K562 (cell line): ENCODE measurements around the gene CHN2. TPM values are rescaled to one million over a fixed set of nuclear protein-coding genes. Genes with fewer than 3 reads are reported as not detected.

Source experiments
- HDAC8 ChIP-seq: fragments of 450-650 bp; IDR thresholded peaks from 2 replicates; pipeline ENCODE4 v1.6.1; 2016; ENCODE audit warnings: mild to moderate bottlenecking, missing genetic modification characterization, moderate library complexity, missing compliant biosample characterization
- HMGN3 ChIP-seq: IDR thresholded peaks from 2 replicates; pipeline ENCODE4 v1.6.1; 2011; ENCODE audit warnings: borderline replicate concordance, low read depth, mild to moderate bottlenecking, mixed read lengths, low read length; ENCODE audit not compliant: insufficient read length; ENCODE audit errors: extremely low read depth
- MGA ChIP-seq: fragments of 450-650 bp; IDR thresholded peaks from 2 replicates; pipeline ENCODE4 v1.6.1; 2016; ENCODE audit warnings: mild to moderate bottlenecking, moderate library complexity
- PYGO2 ChIP-seq: fragments of 450-650 bp; IDR thresholded peaks from 2 replicates; pipeline ENCODE4 v1.6.1; 2016; ENCODE audit warnings: mild to moderate bottlenecking, missing genetic modification characterization, moderate library complexity, missing compliant biosample characterization
- SRSF7 ChIP-seq: fragments of 200-400 bp; formaldehyde crosslinking; optimal IDR thresholded peaks from 2 replicates; pipeline ENCODE3; 2017; ENCODE audit warnings: mild to moderate bottlenecking, low read depth, low read length
- ZNF77 ChIP-seq: fragments of 250-450 bp; sonication (Bioruptor Pico); IDR thresholded peaks from 2 replicates; pipeline ENCODE4 v1.5.0; 2020
- polyA plus RNA-seq, 8 experiments: library from polyadenylated mRNA; depleted of rRNA in 4 of 8; stranded (reverse) in 5 of 8; unstranded in 3 of 8; fragments of >200 nt; fragmentation: Nextera tagmentation in 2 of 8; fragmentation: Illumina TruSeq in 1 of 8; extraction: Ambion mirVana in 2 of 8; extraction: Trizol in 1 of 8; gene quantifications; 2 replicates each; pipeline versions ENCODE4 v1.2.1 to v1.2.3, GENCODE V29; 2011 to 2014; ENCODE audit warnings: inconsistent platforms in 1 of 8, missing spikeins in 1 of 8
- total RNA-seq, 7 experiments: library from RNA; depleted of rRNA in 6 of 7; stranded (reverse); fragments of >200 nt in 6 of 7; fragmentation: Illumina TruSeq in 2 of 7; extraction: Trizol in 2 of 7; gene quantifications; 2 replicates each; pipeline versions ENCODE4 v1.2.1 to v1.2.3, GENCODE V29; 2011 to 2021; ENCODE audit warnings: low replicate concordance in 1 of 7

CHN2 gene
- total and polyA plus RNA-seq, 9 of the 15 experiments (the other 6 are each of a cell fraction or from before 2014, with no cell fraction given) = 0.12 to 2.1 (median 0.31) TPM; not detected in 1

GRCh38 chr7:29360633-29361625 lies 166.4 kb downstream of the CHN2 start (continued):
- TF ChIP-seq MGA (no peak), PYGO2 (no peak), HDAC8 (tag) (no peak), SRSF7 (no peak), ZNF77 (CRISPR knock-in tag) (no peak), HMGN3 (no peak)
